ENCODE results near the gene RNF149. TPM values are rescaled to one million over a fixed set of nuclear protein-coding genes. Genes with fewer than 3 reads are reported as not detected.

RNF149 gene
- total and polyA plus RNA-seq, 2 experiments from 2014 or later: 38.8 to 47.6 TPM

GRCh38 chr2:101302016-101302415, 6.5 kb downstream of the RNF149 start:
- peaks cover 25% of the 10 kb centered on the region for H3K4me1 Mint-ChIP-seq
- no peaks in the 10 kb centered on the region for H3K27me3 ChIP-seq (ENCODE audit: insufficient read depth)
- 0 out of 2 replicates have a peak, but pooled peaks cover 3% of the 10 kb centered on the region for H3K36me3 ChIP-seq (ENCODE audit: insufficient read depth)
- no peak overlapping the region for H3K4me3 ChIP-seq
- H4K20me1 ChIP-seq (replicated peaks; ENCODE audit: insufficient read depth): peaks cover 63% of the 10 kb centered on the region
- peaks cover 2% of the 10 kb centered on the region for H3K27me3 Mint-ChIP-seq (ENCODE audit: insufficient read depth, low read depth, poor library complexity)
- no peaks in the 10 kb centered on the region for H3K9me3 Mint-ChIP-seq
- no peak overlapping the region for H3K27ac Mint-ChIP-seq
- no peak overlapping the region for H3K27ac ChIP-seq (ENCODE audit: low read depth)
- no peak overlapping the region for H3K4me2 ChIP-seq
- peaks cover 4% of the 10 kb centered on the region; the same call in 1 of the 2 replicates for H3F3A ChIP-seq (replicated peaks; ENCODE audit: low read depth)
- H2AFZ ChIP-seq: no peak overlapping the region
- peaks cover 9% of the 10 kb centered on the region for H3K4me1 ChIP-seq (ENCODE audit: insufficient read depth)
- TF ChIP-seq NANOG (IDR thresholded peaks at IDR 0.05; ENCODE audit: borderline replicate concordance) (no peak), ZNF114 (CRISPR knock-in tag; IDR thresholded peaks at IDR 0.05) (no peak), ETS1 (IDR thresholded peaks at IDR 0.05) (no peak), REST (IDR thresholded peaks at IDR 0.05; ENCODE audit: unreplicated experiment) (no peak), EZH2phosphoT487 (IDR thresholded peaks at IDR 0.05; ENCODE audit: unreplicated experiment) (no peak), CTCF (conservative IDR thresholded peaks at IDR 0.05; ENCODE audit: low read depth in 2 of 2) (no peak), STAT1 (IDR thresholded peaks at IDR 0.05; ENCODE audit: unreplicated experiment) (no peak), CREB1 (CRISPR knock-in tag; IDR thresholded peaks at IDR 0.05; ENCODE audit: low read depth) (no peak), POLR2AphosphoS5 (IDR thresholded peaks at IDR 0.05; ENCODE audit: low read depth) (no peak), ZNF462 (CRISPR knock-in tag; IDR thresholded peaks at IDR 0.05) (no peak), JUNB (IDR thresholded peaks at IDR 0.05; ENCODE audit: unreplicated experiment) (no peak), ZNF331 (CRISPR knock-in tag; IDR thresholded peaks at IDR 0.05; ENCODE audit: low read depth) (no peak), EZH2 (IDR thresholded peaks at IDR 0.05; ENCODE audit: low read depth, unreplicated experiment) (no peak)
- H3K36me3 Mint-ChIP-seq (ENCODE audit: low read depth): peaks cover 4% of the 10 kb centered on the region
- H3K4me3 Mint-ChIP-seq: no peak overlapping the region
- DNase-seq (ENCODE audit: low spot score) (no peak), ATAC-seq (no peak)
- H3K79me2 ChIP-seq (replicated peaks; ENCODE audit: insufficient read depth): peaks cover 98% of the 10 kb centered on the region
- H3K9me2 ChIP-seq (ENCODE audit: insufficient read depth): no peaks in the 10 kb centered on the region
